Activated CD4-positive, alpha-beta T cell treated with anti-CD3 and anti-CD28 coated beads for 24 hours (primary cell): ENCODE data around the gene RPL29.

ENCODE experiments used
- DNase-seq, 2 donors: peaks; one replicate each; pipeline ENCODE4 v3.0.0-alpha.2; 2020; ENCODE audit warnings: low read depth in 2 of 2

RPL29 gene

DNA sequence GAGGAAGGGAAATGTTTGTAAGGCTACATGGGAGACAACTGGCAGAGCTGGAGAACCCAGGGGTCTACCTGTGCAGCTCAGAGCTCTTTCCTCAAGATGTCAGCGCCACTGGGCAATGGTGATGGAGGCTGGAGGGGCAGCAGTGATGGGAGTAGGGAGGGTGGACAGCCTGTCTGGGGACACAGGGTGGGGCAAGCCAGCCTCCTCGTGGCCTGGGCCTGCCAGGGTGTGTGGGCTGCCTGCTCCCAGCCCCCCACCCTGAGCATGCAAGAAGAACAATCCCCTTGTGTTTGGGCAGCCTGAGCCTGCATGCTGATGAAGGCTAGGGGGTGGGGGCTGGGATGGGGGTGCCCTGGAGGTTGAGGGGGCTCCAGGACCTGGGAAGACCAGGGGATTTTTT, 29.7 kb downstream of the RPL29 start:
- no peak for DNase-seq

DNA sequence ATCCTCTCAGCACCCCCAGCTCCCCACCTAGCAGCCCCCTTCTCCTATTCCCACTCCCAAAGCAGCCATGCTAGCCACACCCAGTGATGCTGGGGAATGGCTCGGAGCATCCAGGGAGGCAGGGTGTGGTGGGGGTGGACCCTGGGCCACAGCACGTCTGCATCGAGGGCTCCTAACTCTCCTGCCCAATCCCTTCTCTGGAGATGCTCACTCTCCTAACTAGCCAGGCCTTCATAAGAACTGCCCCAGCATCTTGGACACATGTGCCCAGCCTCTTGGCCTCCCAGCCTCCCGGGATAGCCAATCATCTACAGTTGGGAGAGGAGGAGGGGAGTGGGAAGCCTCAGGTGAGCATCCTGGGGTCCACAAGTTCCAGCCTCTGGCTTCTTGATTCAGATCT, 31.2 kb downstream of the RPL29 start:
- DNase-seq, result no peak

DNA sequence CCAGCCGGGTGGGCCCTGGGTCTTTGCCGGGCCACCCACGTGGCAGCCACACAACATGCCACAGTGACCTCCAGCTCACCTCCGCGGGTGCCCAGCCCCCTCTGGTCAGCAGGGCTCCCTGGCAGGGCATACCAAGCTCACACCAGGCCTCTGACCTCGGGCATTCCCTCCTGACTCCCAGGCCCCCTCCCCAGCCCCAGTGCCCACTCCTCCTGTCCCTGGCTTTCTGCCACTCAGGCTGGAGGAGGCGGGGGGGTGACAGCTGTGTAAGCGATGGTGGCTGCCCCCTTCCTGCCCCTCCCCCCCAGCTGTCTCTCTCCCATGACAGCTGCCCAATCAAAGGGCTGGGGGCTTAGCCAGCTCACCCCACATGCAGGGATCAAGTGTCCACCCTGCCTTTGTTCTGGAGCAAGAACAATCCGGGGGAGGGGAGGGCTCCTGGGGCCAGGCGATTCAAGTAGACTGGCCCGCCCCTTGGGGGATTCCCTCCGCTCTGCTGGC, 31.7 kb downstream of the RPL29 start:
- no peak for DNase-seq

DNA sequence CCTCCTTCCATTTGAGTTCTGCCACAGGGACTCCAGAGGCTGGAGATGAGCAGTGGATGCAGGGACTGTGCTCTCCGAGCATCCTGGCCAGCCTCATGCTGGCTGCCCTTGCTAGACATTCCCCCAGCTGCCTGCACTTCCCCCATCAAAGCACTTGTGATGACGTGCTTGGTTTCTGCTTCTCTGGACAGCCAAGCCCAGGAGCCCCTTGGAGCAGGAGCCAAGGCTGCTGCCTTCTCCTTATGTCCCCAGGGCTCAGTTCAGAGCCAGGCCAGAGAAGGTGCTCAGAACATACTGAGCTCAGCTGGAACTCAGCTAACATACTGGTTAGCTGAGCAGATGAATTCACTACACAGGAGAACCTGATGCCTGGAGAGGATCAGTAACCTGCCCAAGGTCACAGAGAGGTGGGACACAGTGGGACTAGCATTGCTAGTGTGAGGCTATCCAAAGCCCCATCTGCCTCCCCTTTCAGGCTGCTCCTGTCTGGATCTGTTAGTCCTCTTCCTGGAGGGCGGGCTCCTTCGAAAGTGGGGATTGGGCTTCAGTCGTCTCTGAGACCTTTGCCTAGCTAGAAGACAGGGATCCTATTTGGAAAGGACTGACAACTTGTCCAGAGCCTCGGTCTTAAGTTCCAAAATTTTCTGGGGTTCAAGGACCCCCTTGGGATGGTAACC, 32.7 kb downstream of the RPL29 start:
- no peak for DNase-seq

DNA sequence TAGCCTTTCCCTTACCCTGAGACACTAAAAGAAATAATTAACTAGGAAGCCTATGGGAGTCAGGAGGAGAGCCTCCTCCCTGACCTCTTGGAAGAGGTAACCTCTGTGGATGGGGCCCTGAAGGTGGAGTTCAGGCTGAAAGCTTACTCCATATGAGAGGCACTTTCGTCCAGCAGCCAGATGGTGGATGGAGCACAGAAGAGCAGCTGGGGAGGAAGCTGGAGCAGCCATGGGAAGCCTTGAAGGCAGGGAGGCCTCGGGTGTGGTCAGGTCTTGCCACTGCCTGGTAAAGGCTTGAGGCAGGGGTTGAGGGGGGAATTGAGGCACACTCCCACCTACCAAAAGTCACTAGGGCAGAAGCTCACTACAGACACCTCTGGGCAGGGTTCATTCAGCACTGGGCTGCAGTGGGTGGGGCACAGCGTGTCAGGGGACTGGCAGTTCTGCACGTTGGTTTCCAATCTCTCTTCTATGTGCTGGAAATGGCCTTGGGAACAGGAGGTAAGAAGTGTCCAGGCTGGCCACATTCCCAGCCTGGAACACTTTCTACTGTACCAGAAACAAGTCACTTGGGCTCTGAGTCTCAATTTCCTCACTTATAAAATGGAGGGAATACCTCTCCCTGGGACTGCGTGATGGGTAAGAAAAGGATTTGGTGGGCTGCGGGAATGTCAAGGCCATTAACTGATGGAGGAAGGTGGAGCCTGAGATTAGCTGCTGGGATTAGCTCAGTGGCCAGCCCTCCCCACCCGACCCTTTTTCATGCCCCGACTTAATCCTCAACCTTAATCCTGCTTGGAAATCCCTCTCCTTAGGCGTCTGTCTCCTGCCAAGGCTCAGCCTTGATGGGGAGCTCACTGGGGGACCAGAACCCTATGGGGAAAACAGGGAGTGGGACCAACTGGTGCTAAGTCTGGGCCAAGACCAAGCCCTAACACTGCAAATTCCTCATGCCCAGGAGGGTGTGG, 33.8 kb downstream of the RPL29 start:
- no peak for DNase-seq

DNA sequence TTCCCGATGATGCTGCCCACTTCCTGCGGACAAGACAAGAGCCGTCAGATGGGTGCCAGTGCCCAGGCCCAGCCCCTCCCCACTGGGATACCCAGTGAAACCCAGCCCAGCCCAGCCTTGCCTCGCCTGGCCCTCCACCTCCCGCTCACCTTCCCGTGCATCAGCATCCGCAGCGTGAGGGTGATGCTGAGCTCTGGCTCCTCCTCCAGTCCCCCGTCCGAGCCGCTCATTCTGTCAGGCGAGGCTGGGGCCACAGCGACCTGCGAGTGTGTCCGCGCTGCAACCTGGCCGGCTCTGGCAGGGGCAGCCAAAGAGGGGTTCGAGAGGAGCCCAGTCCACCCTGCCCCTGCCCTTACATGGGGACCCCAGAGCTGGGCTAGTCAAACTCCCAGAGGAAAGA, 34.7 kb downstream of the RPL29 start:
- DNase-seq, result no peak

DNA sequence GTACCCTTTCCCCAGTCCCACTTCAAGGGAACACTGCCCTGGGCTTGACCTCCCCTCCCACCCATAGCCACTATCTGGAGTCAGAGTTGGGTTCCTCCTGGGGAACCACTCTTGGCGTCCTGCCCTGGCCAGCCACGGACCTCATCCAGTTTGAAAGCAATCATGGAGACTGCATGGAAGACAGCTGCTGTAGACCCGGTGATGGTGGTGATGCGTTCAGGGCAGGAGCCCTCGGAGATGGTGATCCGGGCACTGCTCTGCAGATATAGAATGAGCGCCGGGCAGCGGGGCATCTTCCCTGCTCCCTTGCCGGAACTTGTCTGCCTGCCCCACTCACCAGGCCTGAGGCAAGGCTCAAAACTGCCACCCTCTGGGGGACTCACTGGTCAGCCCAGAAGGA, 35.3 kb downstream of the RPL29 start:
- no peak for DNase-seq

DNA sequence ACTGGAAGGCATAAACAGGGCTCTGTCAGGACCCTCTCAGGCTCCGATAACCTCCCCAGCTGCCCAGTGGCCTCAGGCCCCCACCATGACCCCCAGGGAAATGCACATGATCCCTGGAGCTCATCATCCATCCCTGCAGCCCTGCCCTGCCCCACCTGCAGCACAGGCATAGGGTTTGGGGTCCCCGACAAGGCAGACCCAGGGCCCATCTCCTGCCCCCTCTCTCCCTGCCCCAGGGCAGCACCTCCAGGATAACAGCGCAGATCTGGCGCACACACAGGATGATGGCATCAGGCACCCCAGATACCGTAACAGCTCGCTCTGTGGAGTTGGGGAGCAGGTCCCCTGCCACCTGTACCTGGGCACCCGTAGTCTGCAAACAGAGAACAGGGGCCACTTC, 36.0 kb downstream of the RPL29 start:
- DNase-seq, result no peak

DNA sequence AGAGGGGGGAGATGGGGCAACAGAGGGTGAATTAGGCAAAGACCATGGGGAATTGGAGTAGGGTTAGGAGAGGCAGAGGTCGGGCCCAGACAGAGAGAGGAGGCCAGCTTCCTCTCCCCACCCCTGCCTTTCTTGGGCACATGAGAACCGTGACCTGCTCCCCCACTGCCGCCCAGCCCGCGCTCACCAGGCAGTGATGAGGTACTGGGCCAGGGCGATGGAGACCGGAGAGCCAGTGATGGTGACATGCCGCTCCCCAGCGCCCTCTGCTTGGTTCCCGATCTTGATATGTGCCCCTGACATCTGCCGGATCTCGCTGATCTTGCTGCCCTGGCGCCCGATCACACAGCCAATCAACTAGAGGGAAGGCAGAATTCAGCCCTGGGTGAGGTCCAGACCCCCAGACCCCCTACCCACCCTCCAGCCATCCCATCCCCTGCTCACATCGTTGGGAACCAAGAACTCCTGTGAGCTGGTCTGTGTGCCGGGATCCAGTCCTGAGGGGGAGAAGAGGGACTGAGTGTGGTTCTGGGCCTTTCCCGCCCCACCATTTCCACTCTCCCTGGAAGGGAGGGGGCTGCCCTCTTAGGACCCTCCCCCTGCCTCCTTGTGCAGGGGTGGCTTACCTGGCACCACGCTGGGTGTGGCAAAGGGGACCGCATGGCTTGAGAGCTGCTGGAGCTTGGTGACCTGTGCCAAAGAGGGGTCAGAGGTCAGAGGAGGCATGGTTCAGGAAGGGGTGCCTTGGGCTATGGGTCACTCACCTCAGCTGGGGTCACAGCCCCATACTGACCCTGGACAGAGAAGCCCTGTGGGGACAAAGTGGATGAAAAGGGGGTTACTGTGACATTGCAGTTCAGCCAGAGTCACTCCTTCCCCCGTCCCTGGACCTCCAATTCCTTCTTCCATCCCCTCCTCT, 36.8 kb downstream of the RPL29 start:
- no peak for DNase-seq

DNA sequence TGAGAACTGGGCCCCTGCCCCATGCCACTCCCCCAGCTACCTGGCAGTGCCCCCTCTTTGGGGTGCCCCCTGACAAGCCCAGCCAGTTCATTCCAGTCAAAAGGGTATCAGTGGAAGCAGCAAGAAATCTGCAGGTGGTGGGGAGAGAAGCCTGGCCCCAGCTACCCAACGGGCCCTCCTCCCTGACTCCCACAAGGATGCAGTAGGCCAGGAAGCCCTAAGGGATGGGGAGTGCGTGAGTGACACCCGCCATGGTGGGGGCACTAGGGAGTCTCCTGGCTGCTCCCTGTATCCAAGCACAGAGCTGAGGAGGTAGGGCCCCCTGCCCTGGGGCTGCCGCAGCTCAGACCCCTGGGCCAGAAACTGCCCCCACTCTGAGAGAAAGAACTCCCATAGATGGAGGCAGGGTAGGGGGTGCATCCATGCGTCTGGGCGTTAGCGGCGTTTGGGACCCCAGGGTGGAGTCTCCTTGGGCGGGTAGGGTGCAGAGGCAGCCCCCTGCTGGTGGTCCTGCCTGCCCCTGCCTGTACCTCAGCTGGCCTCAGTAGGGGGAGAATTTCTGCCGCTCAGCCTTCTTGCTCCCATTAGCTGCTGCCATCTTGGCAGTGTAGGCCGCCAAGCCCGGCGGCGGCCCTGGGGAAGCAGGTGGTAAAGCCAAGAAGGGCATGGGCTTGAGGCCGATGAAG, 38.0 kb downstream of the RPL29 start:
- no peak for DNase-seq

DNA sequence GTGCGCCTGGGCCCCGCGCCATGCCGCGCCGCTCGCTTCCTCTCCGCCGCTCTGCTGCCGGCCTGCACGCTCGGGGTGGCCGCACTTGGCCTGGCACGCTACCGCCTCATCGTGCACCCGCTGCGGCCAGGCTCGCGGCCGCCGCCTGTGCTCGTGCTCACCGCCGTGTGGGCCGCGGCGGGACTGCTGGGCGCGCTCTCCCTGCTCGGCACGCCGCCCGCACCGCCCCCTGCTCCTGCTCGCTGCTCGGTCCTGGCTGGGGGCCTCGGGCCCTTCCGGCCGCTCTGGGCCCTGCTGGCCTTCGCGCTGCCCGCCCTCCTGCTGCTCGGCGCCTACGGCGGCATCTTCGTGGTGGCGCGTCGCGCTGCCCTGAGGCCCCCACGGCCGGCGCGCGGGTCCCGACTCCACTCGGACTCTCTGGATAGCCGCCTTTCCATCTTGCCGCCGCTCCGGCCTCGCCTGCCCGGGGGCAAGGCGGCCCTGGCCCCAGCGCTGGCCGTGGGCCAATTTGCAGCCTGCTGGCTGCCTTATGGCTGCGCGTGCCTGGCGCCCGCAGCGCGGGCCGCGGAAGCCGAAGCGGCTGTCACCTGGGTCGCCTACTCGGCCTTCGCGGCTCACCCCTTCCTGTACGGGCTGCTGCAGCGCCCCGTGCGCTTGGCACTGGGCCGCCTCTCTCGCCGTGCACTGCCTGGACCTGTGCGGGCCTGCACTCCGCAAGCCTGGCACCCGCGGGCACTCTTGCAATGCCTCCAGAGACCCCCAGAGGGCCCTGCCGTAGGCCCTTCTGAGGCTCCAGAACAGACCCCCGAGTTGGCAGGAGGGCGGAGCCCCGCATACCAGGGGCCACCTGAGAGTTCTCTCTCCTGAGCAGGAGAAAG, 39.6 kb downstream of the RPL29 start:
- no peak for DNase-seq

DNA sequence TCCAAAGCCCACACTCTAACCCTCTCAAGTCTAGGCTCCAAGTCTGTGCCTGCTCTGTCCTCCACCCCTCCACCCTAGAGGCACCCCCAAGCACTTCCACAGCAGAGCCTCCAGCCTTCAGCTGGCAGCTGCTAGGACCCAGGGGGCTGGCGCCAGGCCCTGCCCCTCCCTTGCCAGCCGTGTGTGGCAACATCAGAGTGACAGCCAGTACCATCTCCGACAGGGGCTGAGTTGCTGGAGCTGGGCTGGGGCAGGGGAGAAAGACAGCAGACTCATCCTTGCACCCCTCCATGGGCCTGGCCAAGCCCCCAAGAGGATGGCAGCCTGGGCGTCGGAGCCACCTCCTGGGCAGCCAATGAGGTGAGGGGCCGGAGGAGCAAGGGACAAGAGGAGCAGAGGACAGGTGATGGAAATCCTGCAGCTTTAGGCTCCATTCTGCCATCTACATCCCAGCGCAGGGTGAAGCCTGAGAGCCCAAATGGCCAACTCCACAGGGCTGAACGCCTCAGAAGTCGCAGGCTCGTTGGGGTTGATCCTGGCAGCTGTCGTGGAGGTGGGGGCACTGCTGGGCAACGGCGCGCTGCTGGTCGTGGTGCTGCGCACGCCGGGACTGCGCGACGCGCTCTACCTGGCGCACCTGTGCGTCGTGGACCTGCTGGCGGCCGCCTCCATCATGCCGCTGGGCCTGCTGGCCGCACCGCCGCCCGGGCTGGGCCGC, 40.4 kb downstream of the RPL29 start, which contains the start of gene GPR62:
TSS of gene GPR62 (plus strand) at position 207 of the 718 bp plus-strand sequence. CDS start at position 479, 272 bp downstream.
- DNase-seq, result no peak

DNA sequence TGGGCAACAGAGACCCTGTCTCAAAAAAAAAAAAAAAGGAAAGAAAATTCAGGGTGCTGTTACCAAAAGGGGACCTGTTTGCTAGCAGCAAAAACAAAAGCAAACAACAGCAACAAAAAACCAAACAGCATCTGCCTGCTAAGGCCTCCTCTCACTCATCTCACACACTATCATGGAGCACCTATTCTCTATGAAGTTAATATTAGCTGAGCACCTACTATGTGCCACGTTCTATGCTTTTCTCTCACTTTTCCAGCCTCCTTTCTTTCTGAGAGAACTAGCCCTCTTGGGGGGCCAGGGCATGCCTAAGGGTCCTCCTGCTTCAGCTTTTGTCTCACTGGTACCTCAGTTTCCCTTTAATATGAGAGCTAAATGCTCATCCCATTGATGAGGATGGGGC, 41.0 kb downstream of the RPL29 start:
- no peak for DNase-seq

DNA sequence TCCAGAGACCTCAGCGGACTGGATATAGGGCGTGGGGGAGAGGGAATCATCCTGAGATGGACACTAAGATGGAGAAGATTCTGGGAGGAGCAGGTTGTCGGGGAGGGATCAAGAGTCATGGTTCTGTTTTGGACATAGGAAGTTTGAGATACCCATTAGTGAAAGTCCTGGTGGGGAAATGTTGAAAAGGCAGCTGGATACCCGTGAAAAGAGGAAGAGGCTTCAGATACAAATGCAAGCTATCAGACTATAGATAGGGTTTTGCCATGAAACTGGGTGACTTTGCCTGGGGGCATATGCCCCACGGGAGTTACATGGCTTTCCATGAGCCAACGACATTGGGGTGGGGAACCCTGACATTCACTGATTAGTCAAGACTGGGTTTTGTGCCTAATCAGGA, 41.6 kb downstream of the RPL29 start:
- no peak for DNase-seq

DNA sequence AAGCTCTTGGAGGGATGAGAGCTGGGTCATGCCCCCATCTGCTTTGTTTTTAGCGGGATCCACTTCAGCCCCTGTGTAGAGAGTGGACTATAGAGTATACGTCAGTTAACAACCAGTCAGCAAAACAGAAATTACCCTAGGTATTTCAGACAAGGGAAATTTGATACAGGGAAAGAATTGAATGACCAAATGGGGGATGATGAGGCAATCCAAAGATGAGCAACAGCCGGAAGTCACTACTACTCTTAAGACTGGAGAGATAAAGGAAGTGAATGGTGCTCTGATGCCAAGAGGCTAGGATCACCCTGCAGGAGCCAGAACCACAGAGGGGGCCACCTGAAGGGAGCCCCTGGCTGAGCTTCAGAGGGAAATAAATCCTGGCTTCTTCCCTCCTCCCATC, 42.2 kb downstream of the RPL29 start:
- no peak for DNase-seq

DNA sequence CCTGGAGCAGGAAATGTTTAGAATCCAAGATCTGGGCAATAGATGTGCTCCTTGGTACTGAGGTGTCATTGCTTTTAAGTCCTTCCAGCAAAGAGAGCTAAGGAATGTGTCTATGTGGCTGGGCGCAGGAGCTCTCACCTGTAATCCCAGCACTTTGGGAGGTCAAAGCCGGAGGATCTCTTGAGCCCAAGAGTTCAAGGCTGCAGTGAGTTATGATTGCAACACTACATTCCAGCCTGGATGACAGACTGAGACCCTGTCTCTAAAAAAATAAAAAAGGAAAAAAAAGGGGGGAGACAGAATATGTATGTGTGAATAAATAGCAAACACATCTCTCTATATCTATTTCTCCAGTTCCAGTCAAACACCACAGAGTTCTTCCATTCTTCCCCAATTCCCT, 44.8 kb downstream of the RPL29 start:
- DNase-seq, result no peak

DNA sequence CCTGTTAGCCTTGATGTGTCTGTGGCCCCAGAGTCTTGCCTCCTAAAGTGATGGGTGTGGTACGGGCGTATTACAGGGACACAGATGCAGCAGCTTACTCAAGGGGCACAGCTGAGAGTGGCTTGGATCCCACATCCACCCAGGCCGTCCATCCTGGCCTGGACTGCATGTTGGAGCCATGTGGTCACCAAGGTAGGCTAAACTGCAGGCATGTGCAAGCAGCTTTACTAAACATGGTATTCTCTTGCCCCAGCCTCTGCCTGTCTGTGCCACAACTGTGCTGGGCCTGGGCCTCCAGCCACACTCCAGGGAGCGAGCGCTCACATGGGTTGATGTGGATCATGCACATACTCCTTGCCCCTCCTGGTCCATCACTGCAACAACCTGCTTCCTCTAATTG, 46.6 kb downstream of the RPL29 start:
- no peak for DNase-seq

DNA sequence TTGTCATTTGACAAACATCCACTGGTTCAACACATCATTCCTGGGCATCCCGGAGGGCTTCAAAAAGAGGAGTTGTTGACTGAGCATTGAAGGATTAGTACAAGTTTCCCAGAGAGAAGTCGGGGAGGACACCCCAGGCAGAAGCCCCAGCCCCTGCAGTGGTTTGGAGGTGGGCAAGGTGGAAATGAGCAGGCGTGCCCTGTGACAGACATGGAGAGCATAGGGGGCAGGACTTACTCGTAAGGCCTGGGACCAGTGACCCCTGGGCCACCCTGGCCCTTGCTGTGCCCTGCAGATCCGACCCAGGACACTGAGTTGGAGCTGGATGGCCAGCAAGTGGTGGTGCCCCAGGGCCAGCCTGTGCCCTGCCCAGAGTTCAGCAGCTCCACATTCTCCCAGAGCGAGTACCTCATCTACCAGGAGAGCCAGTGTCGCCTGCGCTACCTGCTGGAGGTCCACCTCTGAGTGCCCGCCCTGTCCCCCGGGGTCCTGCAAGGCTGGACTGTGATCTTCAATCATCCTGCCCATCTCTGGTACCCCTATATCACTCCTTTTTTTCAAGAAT, 47.6 kb downstream of the RPL29 start:
- DNase-seq, result no peak

DNA sequence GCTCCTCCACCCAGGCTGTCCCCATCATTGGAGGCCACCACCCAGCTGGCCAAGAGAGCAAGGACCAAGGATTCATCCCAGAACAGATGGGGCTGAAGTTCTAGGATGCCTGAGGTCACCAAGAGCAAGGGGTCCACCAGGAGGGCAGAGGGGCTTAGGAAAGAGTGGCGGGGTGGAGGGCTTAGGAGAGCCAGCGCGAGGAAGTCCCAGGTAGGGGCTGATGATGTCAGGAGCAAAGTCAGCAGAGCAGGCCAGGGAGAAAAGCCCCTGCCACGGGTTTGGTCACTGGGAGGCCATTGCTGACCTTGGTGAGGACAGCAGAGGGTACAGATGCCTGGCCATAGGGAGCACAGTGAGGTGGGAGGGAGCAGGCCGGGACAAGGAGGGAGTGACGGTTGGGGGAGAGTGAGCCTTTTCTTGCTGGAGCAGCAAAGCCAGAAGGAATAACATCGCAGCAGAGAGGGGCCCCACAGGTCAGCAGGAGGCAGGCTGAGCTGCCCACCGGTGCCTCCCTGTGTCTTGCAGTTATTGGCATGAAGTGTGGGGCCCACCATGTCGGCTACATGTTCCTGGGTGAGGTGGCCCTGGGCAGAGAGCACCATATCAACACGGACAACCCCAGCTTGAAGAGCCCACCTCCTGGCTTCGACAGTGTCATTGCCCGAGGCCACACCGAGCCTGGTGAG, 48.3 kb downstream of the RPL29 start:
- DNase-seq, result no peak
